ENCODE data around the gene QRFP.

Gene QRFP

DNA sequence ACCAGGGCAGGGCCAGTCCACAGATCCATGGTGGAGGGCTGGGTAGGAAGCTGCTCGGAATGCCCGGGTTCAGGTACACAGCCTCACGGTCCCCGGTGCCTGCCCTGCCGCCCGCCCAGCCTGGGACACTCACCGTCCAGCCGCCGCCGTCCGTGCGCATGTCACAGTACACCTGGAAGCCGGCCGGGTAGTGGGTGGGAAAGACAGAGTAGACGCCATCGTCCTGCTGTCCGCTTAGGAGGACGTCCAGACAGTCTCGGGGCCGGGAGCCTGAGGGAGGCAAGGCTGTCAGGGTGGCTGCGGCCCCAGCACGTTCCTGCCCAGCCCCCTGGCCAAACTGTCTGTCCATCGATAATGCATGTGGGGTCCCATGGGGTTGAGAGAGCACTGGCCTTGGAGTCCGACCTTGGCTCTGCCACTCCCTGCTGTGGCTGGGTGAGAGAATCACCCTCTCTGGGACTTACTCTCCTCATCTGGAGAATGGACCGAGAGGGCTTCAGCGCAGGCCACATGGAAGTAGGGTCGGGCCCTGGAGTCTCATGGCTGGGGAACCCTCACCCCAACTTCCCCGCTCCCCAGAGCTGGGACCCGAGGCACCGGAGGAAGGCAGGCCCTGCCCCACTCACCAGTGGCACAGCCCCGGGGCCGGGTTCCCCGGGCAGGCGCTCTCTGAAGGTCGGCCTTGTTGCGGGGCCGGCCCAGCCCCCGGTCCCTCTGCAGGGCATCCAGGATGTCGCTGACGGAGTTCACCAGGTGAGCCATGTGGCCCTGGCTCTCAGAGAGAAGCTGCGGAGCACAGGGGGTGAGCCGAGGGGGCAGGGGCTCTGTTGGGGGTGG lies 27.2 kb upstream of the QRFP start:
- Histone ChIP-seq H3K9me2 (replicated peaks; ENCODE audit: insufficient read depth, low read length) (no peaks in the 10 kb centered on the region), H3K27ac (ENCODE audit: low read length) (no peak overlapping the region), H3K4me1 (ENCODE audit: low read length) (no peaks in the 10 kb centered on the region), H3K9me3 (replicated peaks; ENCODE audit: insufficient read depth, low read length) (no peaks in the 10 kb centered on the region), H3F3A (ENCODE audit: insufficient read depth, low read length) (no peaks in the 10 kb centered on the region), H4K20me1 (ENCODE audit: insufficient read depth, low read length) (no peaks in the 10 kb centered on the region), H3K36me3 (replicated peaks; ENCODE audit: insufficient read depth, low read length) (no peaks in the 10 kb centered on the region), H2AFZ (ENCODE audit: low read length) (no peak overlapping the region), H3K27me3 (replicated peaks; ENCODE audit: insufficient read depth, low read length) (peaks cover 99% of the 10 kb centered on the region), H3K4me2 (ENCODE audit: low read depth, low read length) (no peak overlapping the region), H3K79me2 (ENCODE audit: low read length) (no peaks in the 10 kb centered on the region), H3K4me3 (ENCODE audit: low read length) (no peak overlapping the region), H3K9ac (ENCODE audit: low read length) (no peak overlapping the region)
- DNase-seq = no peak
- TF ChIP-seq, protein P1, sequence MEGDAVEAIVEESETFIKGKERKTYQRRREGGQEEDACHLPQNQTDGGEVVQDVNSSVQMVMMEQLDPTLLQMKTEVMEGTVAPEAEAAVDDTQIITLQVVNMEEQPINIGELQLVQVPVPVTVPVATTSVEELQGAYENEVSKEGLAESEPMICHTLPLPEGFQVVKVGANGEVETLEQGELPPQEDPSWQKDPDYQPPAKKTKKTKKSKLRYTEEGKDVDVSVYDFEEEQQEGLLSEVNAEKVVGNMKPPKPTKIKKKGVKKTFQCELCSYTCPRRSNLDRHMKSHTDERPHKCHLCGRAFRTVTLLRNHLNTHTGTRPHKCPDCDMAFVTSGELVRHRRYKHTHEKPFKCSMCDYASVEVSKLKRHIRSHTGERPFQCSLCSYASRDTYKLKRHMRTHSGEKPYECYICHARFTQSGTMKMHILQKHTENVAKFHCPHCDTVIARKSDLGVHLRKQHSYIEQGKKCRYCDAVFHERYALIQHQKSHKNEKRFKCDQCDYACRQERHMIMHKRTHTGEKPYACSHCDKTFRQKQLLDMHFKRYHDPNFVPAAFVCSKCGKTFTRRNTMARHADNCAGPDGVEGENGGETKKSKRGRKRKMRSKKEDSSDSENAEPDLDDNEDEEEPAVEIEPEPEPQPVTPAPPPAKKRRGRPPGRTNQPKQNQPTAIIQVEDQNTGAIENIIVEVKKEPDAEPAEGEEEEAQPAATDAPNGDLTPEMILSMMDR (IDR thresholded peaks at IDR 0.05; ENCODE audit: low read length) = no peak
- TF ChIP-seq EZH2phosphoT487 (IDR thresholded peaks at IDR 0.05; ENCODE audit: low read length) (no peak), EZH2 (optimal IDR thresholded peaks at IDR 0.05; ENCODE audit: low read depth, low read length) (no peak)

DNA sequence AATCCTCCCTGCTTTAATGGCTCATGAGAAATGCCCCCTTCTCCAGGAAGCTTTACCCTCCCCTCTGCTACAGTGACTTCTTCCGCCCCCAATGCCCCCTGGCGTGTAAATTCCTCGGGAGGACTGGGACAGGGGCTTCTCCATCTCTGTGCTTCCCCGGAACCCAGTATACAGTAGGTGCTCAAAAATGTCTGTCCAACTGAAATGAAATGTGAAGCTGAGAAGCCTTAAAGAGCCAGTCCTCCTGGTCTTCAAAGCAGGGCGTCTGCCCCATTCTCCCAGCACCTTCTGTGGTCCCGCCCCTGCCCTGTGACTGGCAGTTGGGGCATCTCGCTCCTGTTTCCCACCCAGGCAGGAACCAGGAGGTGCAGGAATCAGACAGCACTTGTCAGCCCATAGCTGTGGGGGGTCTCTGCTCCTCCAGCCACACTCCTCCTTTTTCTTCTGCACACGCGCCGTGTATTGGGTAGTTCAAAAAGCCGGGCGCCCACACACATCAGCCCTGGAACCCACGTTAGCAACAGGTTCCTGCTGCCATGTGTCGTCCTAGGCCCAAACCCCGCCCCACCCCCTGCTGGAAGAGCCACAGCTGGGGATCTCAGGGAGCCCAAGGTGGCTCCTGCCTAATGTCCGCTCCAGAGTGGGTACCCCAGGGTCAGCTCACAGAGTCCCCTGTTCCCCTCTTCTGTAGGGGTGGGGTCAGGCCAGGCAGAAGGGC lies 26.4 kb upstream of the QRFP start:
- Histone ChIP-seq H3K9me2 (replicated peaks; ENCODE audit: insufficient read depth, low read length) (no peaks in the 10 kb centered on the region), H3K4me1 (ENCODE audit: low read length) (no peaks in the 10 kb centered on the region), H3K9ac (ENCODE audit: low read length) (no peak overlapping the region), H3K4me2 (ENCODE audit: low read depth, low read length) (no peak overlapping the region), H3K4me3 (ENCODE audit: low read length) (no peak overlapping the region), H2AFZ (ENCODE audit: low read length) (no peak overlapping the region), H3F3A (ENCODE audit: insufficient read depth, low read length) (no peaks in the 10 kb centered on the region), H3K9me3 (replicated peaks; ENCODE audit: insufficient read depth, low read length) (no peaks in the 10 kb centered on the region), H3K27ac (ENCODE audit: low read length) (no peak overlapping the region), H3K27me3 (replicated peaks; ENCODE audit: insufficient read depth, low read length) (peaks cover 99% of the 10 kb centered on the region), H3K79me2 (ENCODE audit: low read length) (no peaks in the 10 kb centered on the region), H3K36me3 (replicated peaks; ENCODE audit: insufficient read depth, low read length) (no peaks in the 10 kb centered on the region), H4K20me1 (ENCODE audit: insufficient read depth, low read length) (no peaks in the 10 kb centered on the region)
- no peak for DNase-seq
- TF ChIP-seq EZH2 (optimal IDR thresholded peaks at IDR 0.05; ENCODE audit: low read depth, low read length) = no peak
- TF ChIP-seq, protein P1 (IDR thresholded peaks at IDR 0.05; ENCODE audit: low read length) = no peak
- TF ChIP-seq EZH2phosphoT487 (IDR thresholded peaks at IDR 0.05; ENCODE audit: low read length) = no peak

DNA sequence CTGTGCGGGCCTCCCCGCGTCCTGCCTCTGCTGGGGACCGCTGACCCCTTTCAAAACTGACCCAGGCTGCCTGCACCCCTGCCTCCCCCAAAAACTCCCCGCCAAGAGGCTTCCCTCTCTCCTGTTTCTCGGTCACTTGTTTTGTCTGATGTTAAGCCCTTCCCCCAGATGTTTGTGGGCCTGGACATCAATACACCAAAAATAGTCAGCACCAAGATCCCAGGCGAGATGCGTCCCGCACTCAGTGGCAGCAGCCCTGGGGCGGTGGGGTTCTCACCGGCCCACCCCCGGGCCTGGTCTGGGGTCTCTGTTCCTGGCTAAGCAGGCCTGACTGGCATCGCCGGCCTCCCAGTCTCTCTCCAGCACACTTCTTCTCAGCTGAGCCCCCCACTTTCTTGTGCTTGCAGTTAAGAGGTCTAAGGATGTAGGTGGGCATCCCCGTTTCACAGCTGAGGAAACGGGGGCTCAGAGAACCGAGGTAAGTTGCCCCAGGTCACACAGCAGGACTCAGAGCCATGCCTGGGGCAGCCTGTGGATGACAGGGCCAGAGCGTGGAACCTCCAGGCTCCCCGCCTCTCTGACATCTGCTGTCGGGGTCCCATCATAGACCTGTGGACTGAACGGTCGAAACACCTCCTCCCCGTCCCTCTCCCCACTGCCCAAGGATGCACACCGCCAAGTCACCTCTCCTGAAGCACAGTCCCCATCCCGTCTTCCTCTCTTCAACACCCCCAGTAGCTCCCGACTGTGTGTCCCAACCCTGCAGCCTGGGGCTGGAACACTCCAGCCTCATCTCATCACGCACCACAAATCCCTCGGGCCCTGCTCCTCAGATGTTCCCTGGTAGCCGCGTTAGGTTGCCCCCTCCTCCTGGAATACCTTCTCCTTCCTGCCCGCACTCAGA lies 25.6 kb upstream of the QRFP start:
- H3K4me3 ChIP-seq (ENCODE audit: low read length) = no peak overlapping the region
- no peak overlapping the region for H3K9ac ChIP-seq (ENCODE audit: low read length)
- no peaks in the 10 kb centered on the region for H3K36me3 ChIP-seq (replicated peaks; ENCODE audit: insufficient read depth, low read length)
- H3K4me2 ChIP-seq (ENCODE audit: low read depth, low read length) = no peak overlapping the region
- H3K9me2 ChIP-seq (replicated peaks; ENCODE audit: insufficient read depth, low read length) = no peaks in the 10 kb centered on the region
- peaks cover 100% of the 10 kb centered on the region for H3K27me3 ChIP-seq (replicated peaks; ENCODE audit: insufficient read depth, low read length)
- H3K9me3 ChIP-seq (replicated peaks; ENCODE audit: insufficient read depth, low read length) = no peaks in the 10 kb centered on the region
- no peak for DNase-seq
- TF ChIP-seq EZH2 (optimal IDR thresholded peaks at IDR 0.05; ENCODE audit: low read depth, low read length) (no peak), EZH2phosphoT487 (IDR thresholded peaks at IDR 0.05; ENCODE audit: low read length) (no peak)
- TF ChIP-seq, protein P1 (IDR thresholded peaks at IDR 0.05; ENCODE audit: low read length) = no peak
- no peaks in the 10 kb centered on the region for H3F3A ChIP-seq (ENCODE audit: insufficient read depth, low read length)
- no peak overlapping the region for H3K27ac ChIP-seq (ENCODE audit: low read length)
- no peak overlapping the region for H2AFZ ChIP-seq (ENCODE audit: low read length)
- H4K20me1 ChIP-seq (ENCODE audit: insufficient read depth, low read length) = no peaks in the 10 kb centered on the region
- H3K79me2 ChIP-seq (ENCODE audit: low read length) = no peaks in the 10 kb centered on the region
- no peaks in the 10 kb centered on the region for H3K4me1 ChIP-seq (ENCODE audit: low read length)
